Mucosa of descending colon (tissue), 3 donors: ENCODE measurements around the gene SDC3. TPM values are rescaled to one million over a fixed set of nuclear protein-coding genes. Genes with fewer than 3 reads are reported as not detected.

Experiments
- ATAC-seq: fragments of 200-7000 bp; cut with Tn5 transposase; one replicate; pipeline ENCODE4 v1.9.1; 2020; ENCODE audit warnings: mild to moderate bottlenecking, moderate library complexity
- DNase-seq, 3 donors: peaks; one replicate each; pipeline ENCODE4 v3.0.0-alpha.2; 2020
- H3K36me3 ChIP-seq: fragments of 200-600 bp; one replicate; pipeline ENCODE4 v1.8.0; 2021; ENCODE audit warnings: low read depth, mild to moderate bottlenecking
- H3K4me1 ChIP-seq: fragments of 200-600 bp; one replicate; pipeline ENCODE4 v1.8.0; 2021; ENCODE audit warnings: low read depth, mild to moderate bottlenecking
- H3K4me3 ChIP-seq: fragments of 200-600 bp; one replicate; pipeline ENCODE4 v1.8.0; 2021; ENCODE audit warnings: mild to moderate bottlenecking
- H3K9me3 ChIP-seq: fragments of 200-600 bp; one replicate; pipeline ENCODE4 v1.8.0; 2021; ENCODE audit warnings: mild to moderate bottlenecking
- intact Hi-C, 2 donors: fragments of 100-400 bp; cut with DNase I in 1 of 2; cut with micrococcal nuclease in 1 of 2; formaldehyde crosslinking; loops; one replicate each; pipeline versions ENCODE4 v1.11.0 to v1.11.1; 2022; cut with DNase I, micrococcal nuclease
- total RNA-seq, 3 donors: library from RNA; stranded (reverse); fragmentation: NEBNext Ultra II Directional in 2 of 3; extraction: Animal tissue kit (Norgen Biotek cat#: 25700) in 2 of 3; gene quantifications; one replicate each; pipeline versions ENCODE4 v1.2.1 to v1.2.4, GENCODE V29; 2021 to 2023
- TF ChIP-seq, protein P1 (sequence below): fragments of 200-600 bp; IDR thresholded peaks from one replicate; pipeline ENCODE4 v1.8.0; 2022; ENCODE audit warnings: antibody characterized with exemption, mild to moderate bottlenecking
- donor health status: DM: no; HTN: no; CAD: no; lungs with moderate emphysema.
- donor health status: DM: no; HTN: no; CAD: no.
- donor health status: DM: no; HTN: yes; CAD: no.

SDC3 gene
- total RNA-seq, 3 donors from 2014 or later = 9.8 to 81.6 (median 17.2) TPM

DNA sequence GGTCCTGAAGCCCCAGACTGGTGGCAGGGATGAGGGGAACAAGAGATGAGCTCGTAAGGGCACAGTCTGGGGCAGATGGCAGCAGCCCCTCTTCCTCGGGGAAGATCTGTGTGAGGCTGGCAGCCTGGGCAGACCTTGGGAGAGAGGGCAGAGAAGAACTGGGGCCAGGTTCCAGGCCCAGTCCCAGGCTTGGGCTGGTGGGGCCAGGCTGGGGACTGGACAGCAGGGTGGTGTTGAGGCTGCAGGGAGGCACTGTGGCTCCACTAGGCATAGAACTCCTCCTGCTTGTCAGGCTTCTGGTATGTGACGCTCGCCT is 35.7 kb downstream of the SDC3 start:
- ATAC-seq (no peak), DNase-seq (no peak)
- Histone ChIP-seq H3K9me3 (no peaks in the 10 kb centered on the region), H3K4me3 (no peak overlapping the region), H3K4me1 (peaks cover 2% of the 10 kb centered on the region), H3K36me3 (no peaks in the 10 kb centered on the region)
- TF ChIP-seq, protein P1, sequence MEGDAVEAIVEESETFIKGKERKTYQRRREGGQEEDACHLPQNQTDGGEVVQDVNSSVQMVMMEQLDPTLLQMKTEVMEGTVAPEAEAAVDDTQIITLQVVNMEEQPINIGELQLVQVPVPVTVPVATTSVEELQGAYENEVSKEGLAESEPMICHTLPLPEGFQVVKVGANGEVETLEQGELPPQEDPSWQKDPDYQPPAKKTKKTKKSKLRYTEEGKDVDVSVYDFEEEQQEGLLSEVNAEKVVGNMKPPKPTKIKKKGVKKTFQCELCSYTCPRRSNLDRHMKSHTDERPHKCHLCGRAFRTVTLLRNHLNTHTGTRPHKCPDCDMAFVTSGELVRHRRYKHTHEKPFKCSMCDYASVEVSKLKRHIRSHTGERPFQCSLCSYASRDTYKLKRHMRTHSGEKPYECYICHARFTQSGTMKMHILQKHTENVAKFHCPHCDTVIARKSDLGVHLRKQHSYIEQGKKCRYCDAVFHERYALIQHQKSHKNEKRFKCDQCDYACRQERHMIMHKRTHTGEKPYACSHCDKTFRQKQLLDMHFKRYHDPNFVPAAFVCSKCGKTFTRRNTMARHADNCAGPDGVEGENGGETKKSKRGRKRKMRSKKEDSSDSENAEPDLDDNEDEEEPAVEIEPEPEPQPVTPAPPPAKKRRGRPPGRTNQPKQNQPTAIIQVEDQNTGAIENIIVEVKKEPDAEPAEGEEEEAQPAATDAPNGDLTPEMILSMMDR = no peak
- intact Hi-C loops = no loop called here

- Histone ChIP-seq H3K4me3 (no peak overlapping the region), H3K4me1 (peaks cover 2% of the 10 kb centered on the region), H3K9me3 (no peaks in the 10 kb centered on the region), H3K36me3 (no peaks in the 10 kb centered on the region)
- intact Hi-C loops = no loop called here
- TF ChIP-seq, protein P1 = no peak
- ATAC-seq (no peak), DNase-seq (no peak)
These were observed 36.3 kb downstream of the SDC3 start for GRCh38 chr1:30872033-30872947.

DNA sequence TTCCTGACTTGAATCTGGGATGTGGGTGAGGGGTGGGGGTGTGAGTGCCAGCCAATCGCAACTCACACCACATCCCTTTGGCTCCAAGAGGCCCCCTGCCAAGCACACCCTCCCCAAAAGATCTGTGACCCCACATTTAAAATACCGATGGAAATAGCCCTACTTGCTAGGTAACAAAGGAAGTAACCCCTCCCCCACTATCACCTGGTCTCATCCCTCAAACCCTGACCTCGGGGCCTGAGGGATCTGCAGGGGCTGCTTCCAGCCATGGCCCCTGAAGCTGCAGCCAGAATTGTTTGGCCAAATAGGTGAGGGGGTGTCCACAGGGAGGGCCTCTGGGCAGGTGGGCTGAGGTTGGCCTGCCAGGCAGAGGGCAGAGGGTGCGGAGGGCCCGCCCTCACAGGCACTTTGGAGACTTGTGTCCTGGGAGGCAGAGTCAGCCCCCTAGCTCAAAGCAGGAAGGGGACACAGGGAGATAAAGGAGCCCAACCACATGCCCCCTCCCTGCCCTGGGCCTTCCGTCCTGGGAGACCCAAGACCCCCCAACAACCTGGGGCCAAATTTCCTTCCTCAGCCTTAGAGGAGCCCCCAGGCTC is 37.2 kb downstream of the SDC3 start:
- no peak overlapping the region for H3K4me3 ChIP-seq
- intact Hi-C loops = no loop called here
- H3K36me3 ChIP-seq = no peaks in the 10 kb centered on the region
- DNase-seq (no peak), ATAC-seq (no peak)
- no peaks in the 10 kb centered on the region for H3K9me3 ChIP-seq
- H3K4me1 ChIP-seq = no peaks in the 10 kb centered on the region
- TF ChIP-seq, protein P1 = no peak

- Histone ChIP-seq H3K4me3 (no peak overlapping the region), H3K4me1 (no peaks in the 10 kb centered on the region), H3K36me3 (no peaks in the 10 kb centered on the region), H3K9me3 (no peaks in the 10 kb centered on the region)
- no peak for ATAC-seq
- intact Hi-C loops = no loop called here
- TF ChIP-seq, protein P1 = no peak
- no peak for DNase-seq
These were observed 37.9 kb downstream of the SDC3 start for GRCh38 chr1:30870656-30871055.

- DNase-seq (no peak), ATAC-seq (no peak)
- TF ChIP-seq, protein P1 = no peak
- no peaks in the 10 kb centered on the region for H3K36me3 ChIP-seq
- intact Hi-C loops = no loop called here
- no peak overlapping the region for H3K4me3 ChIP-seq
- H3K4me1 ChIP-seq = no peaks in the 10 kb centered on the region
- no peaks in the 10 kb centered on the region for H3K9me3 ChIP-seq
These were observed 38.5 kb downstream of the SDC3 start for GRCh38 chr1:30870035-30870434.
